MM.1S (cell line): ENCODE results near the gene FAM120AOS.

Source experiments
- CTCF ChIP-seq: fragments of 300-600 bp; sonication (generic); IDR thresholded peaks from 2 replicates; pipeline ENCODE4 v1.5.1; 2016; ENCODE audit warnings: antibody characterized with exemption, low read length, mixed read lengths
- EZH2 ChIP-seq: fragments of 300-600 bp; sonication (generic); optimal IDR thresholded peaks from 2 replicates; pipeline ENCODE3; 2017; ENCODE audit warnings: low read depth, mild to moderate bottlenecking, antibody characterized with exemption, low read length, mixed read lengths
- EZH2phosphoT487 ChIP-seq: fragments of 300-600 bp; sonication (generic); IDR thresholded peaks from 2 replicates; pipeline ENCODE4 v1.6.1; 2018; ENCODE audit warnings: antibody characterized with exemption, low read length

- TF ChIP-seq CTCF (no peak), EZH2phosphoT487 (no peak), EZH2 (no peak)
Measured at GRCh38 chr9:93417538-93417937, 35.8 kb downstream of the FAM120AOS start.
